ENCODE measurements around the gene PLA2G2D. TPM values are rescaled to one million over a fixed set of nuclear protein-coding genes. Genes with fewer than 3 reads are reported as not detected.

Gene PLA2G2D
- total and polyA plus RNA-seq, 2 of the 13 experiments (the other 11 are each of a cell fraction or from before 2014, with no cell fraction given): not detected

- no peak for TF ChIP-seq PRDM10 (CRISPR knock-in tag; IDR thresholded peaks at IDR 0.05; ENCODE audit: low read depth)
- no peak for TF ChIP-seq HOXA5 (CRISPR knock-in tag; IDR thresholded peaks at IDR 0.05)
- no peak for TF ChIP-seq ZNF75D (CRISPR knock-in tag; IDR thresholded peaks at IDR 0.05; ENCODE audit: borderline replicate concordance)
- TF ChIP-seq U2AF1 (optimal IDR thresholded peaks at IDR 0.05; ENCODE audit: low read depth, low read length): no peak
- TF ChIP-seq ZNF317 (CRISPR knock-in tag; IDR thresholded peaks at IDR 0.05): no peak
- no peak for TF ChIP-seq PAWR (CRISPR knock-in tag; IDR thresholded peaks at IDR 0.05; ENCODE audit: borderline replicate concordance)
- TF ChIP-seq ZNF367 (CRISPR knock-in tag; IDR thresholded peaks at IDR 0.05; ENCODE audit: borderline replicate concordance): no peak
- no peak for TF ChIP-seq IKZF1 (IDR thresholded peaks at IDR 0.05)
- no peak for TF ChIP-seq CBFB (CRISPR knock-in tag; IDR thresholded peaks at IDR 0.05)
Measured at GRCh38 chr1:20076710-20077461, 42.5 kb downstream of the PLA2G2D start (continued).

- BruUV-seq (replicated peaks): no TSS peak
- H3K79me2 ChIP-seq (ENCODE audit: insufficient read depth, low read length): no peaks in the 10 kb centered on the region
- peaks cover 11% of the 10 kb centered on the region; the same call in 1 of the 2 replicates for H3K4me1 ChIP-seq (ENCODE audit: insufficient read depth, low read length)
- in situ Hi-C loops (cut with HindIII; ENCODE audit: extremely low pct_ligation_motif_present, low pct_unique_long_range_greater_than_20kb) (no loop called here), intact Hi-C loops (cut with micrococcal nuclease; ENCODE audit: unreplicated experiment) (no loop called here)
- ChIA-PET CTCF (ENCODE audit: low intra/inter-chr PET ratio, low total read pairs) (no interaction called here), POLR2A (no interaction called here)
- TF ChIP-seq ZNF572 (CRISPR knock-in tag; IDR thresholded peaks at IDR 0.05) (no peak), RCOR2 (CRISPR knock-in tag; IDR thresholded peaks at IDR 0.05) (no peak), ZFP37 (CRISPR knock-in tag; IDR thresholded peaks at IDR 0.05; ENCODE audit: borderline replicate concordance) (no peak), RAD51 (IDR thresholded peaks at IDR 0.05; ENCODE audit: borderline replicate concordance) (peak; percentile 43; the same call in 1 of the 2 replicates), ZBTB43 (CRISPR knock-in tag; conservative IDR thresholded peaks at IDR 0.05) (no peak), HOXA3 (CRISPR knock-in tag; IDR thresholded peaks at IDR 0.05) (no peak), ZBTB34 (CRISPR knock-in tag; IDR thresholded peaks at IDR 0.05) (no peak), POLR2AphosphoS5 (IDR thresholded peaks at IDR 0.05; ENCODE audit: low read depth, low read length) (no peak)
- H3K4me2 ChIP-seq (ENCODE audit: low read depth, low read length): no peak overlapping the region
- H3K9ac ChIP-seq (ENCODE audit: insufficient read depth, low read depth, low read length): no peak overlapping the region
- no peaks in the 10 kb centered on the region for H3K9me3 ChIP-seq (ENCODE audit: low read length)
- no peaks in the 10 kb centered on the region for H4K20me1 ChIP-seq (ENCODE audit: insufficient read depth, low read length)
- peaks cover 2 to 28% of the 10 kb centered on the region in 2 experiments; a peak in 4 of 5 replicates for H3K27me3 ChIP-seq (ENCODE audit: control insufficient read depth in 1 of 2, insufficient read depth in 2 of 2, low read length in 2 of 2)
- FAIRE-seq: no peak
- H3K27ac ChIP-seq (ENCODE audit: extremely low read length, insufficient read depth, low read length): no peak overlapping the region
- 19% methylated on average over 5 of the region's 5 CpGs for WGBS (ENCODE audit: low lambda C conversion rate)
- H3K4me3 ChIP-seq (replicated peaks in 1 of 3; ENCODE audit: insufficient read depth in 1 of 3, low read depth in 2 of 3, low read length in 3 of 3): no peak overlapping the region
- H3K36me3 ChIP-seq (replicated peaks in 1 of 2; ENCODE audit: control insufficient read depth in 1 of 2, insufficient read depth in 2 of 2, low read length in 2 of 2): no peaks in the 10 kb centered on the region
- no peak overlapping the region for H2AFZ ChIP-seq (ENCODE audit: low read length)
- ATAC-seq: no peak
- DNase-seq (ENCODE audit: low spot score): no peak
Measured at GRCh38 chr1:20076223-20076622, 43.1 kb downstream of the PLA2G2D start.
